ENCODE measurements around the gene ASCC1. TPM values are rescaled to one million over a fixed set of nuclear protein-coding genes. Genes with fewer than 3 reads are reported as not detected.
"Not testable (repeated sequence)": the region's sequence is repeated elsewhere in the genome, so short reads cannot be mapped to it uniquely, and the experiment has no call there.

ASCC1 gene
- total RNA-seq, 4 donors from 2014 or later = 23.5 to 37.8 (median 29.8) TPM

GRCh38 chr10:72252972-72253371, 36.9 kb upstream of the ASCC1 start:
- H3K4me3 ChIP-seq = no peak overlapping the region
- H3K36me3 ChIP-seq = no peaks in the 10 kb centered on the region
- no peak for TF ChIP-seq EP300 (IDR thresholded peaks at IDR 0.05)
- no peak for TF ChIP-seq POLR2A (IDR thresholded peaks at IDR 0.05; ENCODE audit: low read depth)
- TF ChIP-seq POLR2AphosphoS5 (IDR thresholded peaks at IDR 0.05) = no peak
- TF ChIP-seq CTCF (IDR thresholded peaks at IDR 0.05) = no peak
- WGBS = 66% methylated on average over 3 of the region's 3 CpGs
- DNase-seq (ENCODE audit: extremely low spot score) = no peak
- peaks cover 93 to 100% (median 97%) of the 10 kb centered on the region in 4 donors for H3K4me1 ChIP-seq
- no peaks in the 10 kb centered on the region for H3K27me3 ChIP-seq
- intact Hi-C loops (cut with DNase I) = no loop called here
- no peaks in the 10 kb centered on the region for H3K9me3 ChIP-seq
- peak overlapping the region; percentile 93 to 97 (median 94) for H3K27ac ChIP-seq (replicated peaks in 1 of 4)

- Histone ChIP-seq H3K4me3 (no peak overlapping the region), H3K9me3 (no peaks in the 10 kb centered on the region), H3K36me3 (no peaks in the 10 kb centered on the region), H3K4me1 (peaks cover 97 to 100% (median 100%) of the 10 kb centered on the region in 4 donors), H3K27me3 (no peaks in the 10 kb centered on the region), H3K27ac (replicated peaks in 1 of 4) (peak overlapping the region; percentile 93 to 97 (median 94))
- no peak for DNase-seq (ENCODE audit: extremely low spot score)
- intact Hi-C loops (cut with DNase I) = no loop called here
- TF ChIP-seq CTCF (IDR thresholded peaks at IDR 0.05) (no peak), POLR2AphosphoS5 (IDR thresholded peaks at IDR 0.05) (no peak), POLR2A (IDR thresholded peaks at IDR 0.05; ENCODE audit: low read depth) (no peak), EP300 (IDR thresholded peaks at IDR 0.05) (no peak)
- WGBS = 99% methylated on average over 6 of the region's 6 CpGs
Measured at GRCh38 chr10:72251635-72252034, 35.6 kb upstream of the ASCC1 start.

GRCh38 chr10:72250666-72251065, 34.6 kb upstream of the ASCC1 start:
- intact Hi-C loops (cut with DNase I) = no loop called here
- Histone ChIP-seq H3K36me3 (no peaks in the 10 kb centered on the region), H3K4me3 (no peak overlapping the region), H3K9me3 (no peaks in the 10 kb centered on the region), H3K27me3 (no peaks in the 10 kb centered on the region), H3K27ac (replicated peaks in 1 of 4) (peak overlapping the region; percentile 93 to 97 (median 94)), H3K4me1 (peaks cover 97 to 100% (median 100%) of the 10 kb centered on the region in 4 donors)
- no peak for DNase-seq (ENCODE audit: extremely low spot score)
- no CpG with 5 or more reads among the region's 1 CpG for WGBS
- TF ChIP-seq POLR2A (IDR thresholded peaks at IDR 0.05; ENCODE audit: low read depth) (no peak), POLR2AphosphoS5 (IDR thresholded peaks at IDR 0.05) (peak; percentile 74 to 92), CTCF (IDR thresholded peaks at IDR 0.05) (no peak), EP300 (IDR thresholded peaks at IDR 0.05) (no peak)

GRCh38 chr10:72249176-72249862, 33.2 kb upstream of the ASCC1 start:
- H3K9me3 ChIP-seq; H3K36me3 ChIP-seq; intact Hi-C loops (cut with DNase I); H3K27me3 ChIP-seq; DNase-seq (ENCODE audit: extremely low spot score): not testable (repeated sequence)
- Histone ChIP-seq H3K4me1 (peaks cover 98 to 100% (median 100%) of the 10 kb centered on the region in 4 donors), H3K4me3 (peak overlapping the region in 2 of 4 donors; percentile 36 to 46), H3K27ac (replicated peaks in 1 of 4) (peak overlapping the region; percentile 93 to 97 (median 94))
- WGBS = 92% methylated on average over 17 of the region's 17 CpGs

- Histone ChIP-seq H3K9me3 (no peaks in the 10 kb centered on the region), H3K4me3 (peak overlapping the region; percentile 34 to 46 (median 36)), H3K4me1 (peaks cover 98 to 100% (median 100%) of the 10 kb centered on the region in 4 donors), H3K27me3 (no peaks in the 10 kb centered on the region), H3K27ac (replicated peaks in 1 of 4) (peak overlapping the region; percentile 93 to 97 (median 94)), H3K36me3 (no peaks in the 10 kb centered on the region)
- intact Hi-C loops (cut with DNase I) = no loop called here
- peak; percentile 95 for DNase-seq (ENCODE audit: extremely low spot score)
- 23% methylated on average over 10 of the region's 10 CpGs for WGBS
- TF ChIP-seq EP300 (IDR thresholded peaks at IDR 0.05) (peak; percentile 90), CTCF (IDR thresholded peaks at IDR 0.05) (peak in 1 of 3 experiments; percentile 12), POLR2AphosphoS5 (IDR thresholded peaks at IDR 0.05) (peak; percentile 96 to 97), POLR2A (IDR thresholded peaks at IDR 0.05; ENCODE audit: low read depth) (no peak)
Measured at GRCh38 chr10:72248468-72249151, 32.5 kb upstream of the ASCC1 start.

Data from esophagus muscularis mucosa (tissue), 4 donors.